Measurements from ENCODE around the gene LRRIQ1.
A peak's percentile ranks its signal among the peaks of the same experiment; 100 is the strongest.

Gene LRRIQ1

GRCh38 chr12:85007836-85008235, 28.3 kb upstream of the LRRIQ1 start:
- no peak for TF ChIP-seq CTCF (conservative IDR thresholded peaks at IDR 0.05; ENCODE audit: low read depth)
- ChIA-PET POLR2A (ENCODE audit: low non-redundant PET) (no interaction called here), CTCF (no interaction called here)
- no peak for DNase-seq (ENCODE audit: low spot score)
- H3K27ac ChIP-seq = no peak overlapping the region

GRCh38 chr12:85016413-85016812, 19.7 kb upstream of the LRRIQ1 start:
- ChIA-PET POLR2A (ENCODE audit: low non-redundant PET) (no interaction called here), CTCF (no interaction called here)
- DNase-seq (ENCODE audit: low spot score) = peak; percentile 86
- no peak overlapping the region for H3K27ac ChIP-seq
- TF ChIP-seq CTCF (conservative IDR thresholded peaks at IDR 0.05; ENCODE audit: low read depth) = no peak

GRCh38 chr12:85017133-85017532, 19.0 kb upstream of the LRRIQ1 start:
- POLR2A ChIA-PET (ENCODE audit: low non-redundant PET) = no interaction called here
- no peak overlapping the region for H3K27ac ChIP-seq
- TF ChIP-seq CTCF (conservative IDR thresholded peaks at IDR 0.05; ENCODE audit: low read depth) = no peak
- CTCF ChIA-PET = interaction anchor here (0.6 kb wide), 1 partner anchor 934 kb away, joined by 4 read pairs; no protein-coding TSS in a partner anchor
- DNase-seq (ENCODE audit: low spot score) = no peak

GRCh38 chr12:85017618-85018017, 18.5 kb upstream of the LRRIQ1 start:
- ChIA-PET CTCF (no interaction called here), POLR2A (ENCODE audit: low non-redundant PET) (no interaction called here)
- H3K27ac ChIP-seq = no peak overlapping the region
- TF ChIP-seq CTCF (conservative IDR thresholded peaks at IDR 0.05; ENCODE audit: low read depth) = no peak
- DNase-seq (ENCODE audit: low spot score) = no peak

- TF ChIP-seq CTCF (conservative IDR thresholded peaks at IDR 0.05; ENCODE audit: low read depth) = no peak
- H3K27ac ChIP-seq = no peak overlapping the region
- ChIA-PET CTCF (interaction anchor here (0.9 kb wide), 1 partner anchor 12 kb away, joined by 3 read pairs; no protein-coding TSS in a partner anchor), POLR2A (ENCODE audit: low non-redundant PET) (no interaction called here)
- DNase-seq (ENCODE audit: low spot score) = no peak
Observed at GRCh38 chr12:85018098-85018497, 18.1 kb upstream of the LRRIQ1 start.

- DNase-seq (ENCODE audit: low spot score) = peak; percentile 12
- no peak overlapping the region for H3K27ac ChIP-seq
- ChIA-PET CTCF (interaction anchor here (0.5 to 5.2 kb wide), 13 partner anchors 11 to 1858 kb away, joined by 3 to 59 read pairs (median 3); no protein-coding TSS in a partner anchor), POLR2A (ENCODE audit: low non-redundant PET) (no interaction called here)
- peak; percentile 57 for TF ChIP-seq CTCF (conservative IDR thresholded peaks at IDR 0.05; ENCODE audit: low read depth)
Observed at GRCh38 chr12:85029456-85029855, 6.7 kb upstream of the LRRIQ1 start.

GRCh38 chr12:85036733-85037132, 582 bp downstream of the LRRIQ1 start:
- CTCF ChIA-PET = interaction anchor here (0.6 to 0.7 kb wide), 2 partner anchors 39 to 193 kb away, joined by 4 to 5 read pairs; no protein-coding TSS in a partner anchor
- no peak for DNase-seq (ENCODE audit: low spot score)
- POLR2A ChIA-PET (ENCODE audit: low non-redundant PET) = no interaction called here
- no peak for TF ChIP-seq CTCF (conservative IDR thresholded peaks at IDR 0.05; ENCODE audit: low read depth)
- no peak overlapping the region for H3K27ac ChIP-seq

Measured in RWPE1 (cell line).